ENCODE measurements around the gene MAK. TPM values are rescaled to one million over a fixed set of nuclear protein-coding genes. Genes with fewer than 3 reads are reported as not detected.

MAK gene
- total and polyA plus RNA-seq, 2 of the 13 experiments (the other 11 are each of a cell fraction or from before 2014, with no cell fraction given), result 0.04 TPM; not detected in 1

DNA sequence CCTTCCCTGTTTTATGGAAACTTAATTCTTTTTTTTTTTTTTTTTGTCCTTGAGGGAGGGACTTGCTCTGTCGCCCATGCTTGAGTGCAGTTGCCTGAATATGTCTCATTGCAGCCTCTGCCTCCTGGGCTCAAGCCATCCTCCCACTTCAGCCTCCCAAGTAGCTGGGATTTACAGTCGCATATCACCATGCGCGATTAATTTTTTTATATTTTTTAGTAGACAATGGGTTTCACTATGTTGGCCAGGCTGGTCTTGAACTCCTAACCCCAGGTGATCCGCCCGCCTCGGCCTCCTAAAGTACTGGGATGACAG, 114.8 kb downstream of the MAK start:
- Histone ChIP-seq H3K4me3 (replicated peaks in 1 of 3; ENCODE audit: insufficient read depth in 1 of 3, low read depth in 2 of 3, low read length in 3 of 3) (peak overlapping the region; percentile 69 to 92 (median 78)), H3K27ac (ENCODE audit: extremely low read length, insufficient read depth, low read length) (peak overlapping the region; percentile 95), H3K36me3 (replicated peaks in 1 of 2; ENCODE audit: control insufficient read depth in 1 of 2, insufficient read depth in 2 of 2, low read length in 2 of 2) (peaks cover 9 to 22% of the 10 kb centered on the region in 2 experiments), H3K79me2 (ENCODE audit: insufficient read depth, low read length) (peaks cover 25% of the 10 kb centered on the region), H4K20me1 (ENCODE audit: insufficient read depth, low read length) (no peaks in the 10 kb centered on the region), H2AFZ (ENCODE audit: low read length) (peak overlapping the region; percentile 66), H3K4me2 (ENCODE audit: low read depth, low read length) (peak overlapping the region; percentile 73), H3K9ac (ENCODE audit: insufficient read depth, low read depth, low read length) (peak overlapping the region; percentile 94), H3K9me3 (ENCODE audit: low read length) (peaks cover 11% of the 10 kb centered on the region), H3K27me3 (ENCODE audit: control insufficient read depth in 1 of 2, insufficient read depth in 2 of 2, low read length in 2 of 2) (no peaks in the 10 kb centered on the region), H3K4me1 (ENCODE audit: insufficient read depth, low read length) (peaks cover 34% of the 10 kb centered on the region)
- FAIRE-seq (no peak), DNase-seq (ENCODE audit: low spot score) (no peak), ATAC-seq (no peak)
- POLR2A ChIA-PET, result interaction anchor here (0.9 to 6.6 kb wide), 6 partner anchors 9 to 201 kb away, joined by 3 to 332 read pairs (median 13); partner anchors contain the start of genes C6orf52, GCNT2, PAK1IP1 and TMEM14B
- no TSS peak for BruUV-seq (replicated peaks)
- in situ Hi-C loops (cut with HindIII; ENCODE audit: extremely low pct_ligation_motif_present, low pct_unique_long_range_greater_than_20kb) (no loop called here), intact Hi-C loops (cut with micrococcal nuclease; ENCODE audit: unreplicated experiment) (loop anchor here (1.0 to 2.0 kb wide), 5 partner anchors 24 to 213 kb away; partner anchors contain the start of gene TMEM14B)
- 29% methylated on average over 7 of the region's 7 CpGs for WGBS (ENCODE audit: low lambda C conversion rate)
- CTCF ChIA-PET (ENCODE audit: low intra/inter-chr PET ratio, low total read pairs), result no interaction called here
- 0 out of 2 replicates have a peak, but pooled peaks have one; percentile 6 for TF ChIP-seq ZNF816 (CRISPR knock-in tag; IDR thresholded peaks at IDR 0.05; ENCODE audit: borderline replicate concordance)
- peak; percentile 77; the same call in 1 of the 2 replicates for TF ChIP-seq ZNF770 (CRISPR knock-in tag; IDR thresholded peaks at IDR 0.05)
- no peak for TF ChIP-seq KDM2A (CRISPR knock-in tag; IDR thresholded peaks at IDR 0.05; ENCODE audit: borderline replicate concordance, low read depth)
- TF ChIP-seq TFAP4 (IDR thresholded peaks at IDR 0.05; ENCODE audit: borderline replicate concordance, low read depth), result no peak
- TF ChIP-seq FOXO1 (CRISPR knock-in tag; IDR thresholded peaks at IDR 0.05), result no peak
- no peak for TF ChIP-seq BRD4 (CRISPR knock-in tag; IDR thresholded peaks at IDR 0.05)
- 0 out of 2 replicates have a peak, but pooled peaks have one; percentile 6 for TF ChIP-seq ZFP82 (CRISPR knock-in tag; IDR thresholded peaks at IDR 0.05; ENCODE audit: borderline replicate concordance)
- no peak for TF ChIP-seq ZNF264 (CRISPR knock-in tag; IDR thresholded peaks at IDR 0.05)
